HS-5 (cell line): ENCODE measurements around the gene NDUFS2.

Experiments
- DNase-seq: peaks from one replicate; pipeline ENCODE4 v3.0.0-alpha.2; 2012; ENCODE audit warnings: low read depth

Gene NDUFS2

GRCh38 chr1:161201836-161202712, at the start of gene NDUFS2:
Gene NDUFS2 (plus strand): TSS chr1:161202367. CDS start chr1:161202386, 19 bp downstream.
- peak; percentile 94 for DNase-seq

GRCh38 chr1:161153176-161153575, 49.0 kb upstream of the NDUFS2 start:
- DNase-seq: no peak

- DNase-seq: peak; percentile 84
Observed at GRCh38 chr1:161153682-161154337, 48.4 kb upstream of the NDUFS2 start, which contains the start of gene UFC1. Gene UFC1 (plus strand): TSS chr1:161153978. CDS start chr1:161153998, 20 bp downstream.

- DNase-seq: no peak
Observed at GRCh38 chr1:161157867-161158266, 44.3 kb upstream of the NDUFS2 start.

GRCh38 chr1:161158316-161159010, 43.7 kb upstream of the NDUFS2 start:
- DNase-seq: no peak

GRCh38 chr1:161159087-161159912, 42.9 kb upstream of the NDUFS2 start, which contains the start of gene USP21:
Gene USP21 (plus strand): TSS chr1:161159500. CDS start chr1:161160641, 1,141 bp downstream.
- peak; percentile 49 for DNase-seq

- DNase-seq: no peak
Observed at GRCh38 chr1:161159913-161160243, 42.3 kb upstream of the NDUFS2 start.

- DNase-seq: no peak
Observed at GRCh38 chr1:161160671-161161145, 41.5 kb upstream of the NDUFS2 start.

- no peak for DNase-seq
Observed at GRCh38 chr1:161161652-161162051, 40.5 kb upstream of the NDUFS2 start.

GRCh38 chr1:161162052-161162451, 40.1 kb upstream of the NDUFS2 start:
- DNase-seq: no peak

GRCh38 chr1:161162806-161163205, 39.4 kb upstream of the NDUFS2 start:
- DNase-seq: no peak

GRCh38 chr1:161163793-161164192, 38.4 kb upstream of the NDUFS2 start:
- DNase-seq: no peak

GRCh38 chr1:161164901-161165610, 37.1 kb upstream of the NDUFS2 start:
- DNase-seq: no peak

- DNase-seq: peak; percentile 93
Observed at GRCh38 chr1:161165742-161166668, 36.2 kb upstream of the NDUFS2 start, which contains the start of gene PPOX. Gene PPOX (plus strand): TSS chr1:161166426. CDS start chr1:161166848, 422 bp downstream.

GRCh38 chr1:161166669-161167548, 35.3 kb upstream of the NDUFS2 start:
- no peak for DNase-seq

GRCh38 chr1:161168906-161169305, 33.3 kb upstream of the NDUFS2 start:
- DNase-seq: no peak

- no peak for DNase-seq
Observed at GRCh38 chr1:161171191-161171590, 31.0 kb upstream of the NDUFS2 start.

GRCh38 chr1:161171696-161172095, 30.5 kb upstream of the NDUFS2 start:
- no peak for DNase-seq

- no peak for DNase-seq
Observed at GRCh38 chr1:161172349-161172748, 29.8 kb upstream of the NDUFS2 start.
